Neuron (in vitro differentiated cells): ENCODE results near the gene TTC28.

ENCODE experiments used
- H2AFZ ChIP-seq: one replicate; pipeline ENCODE4 v1.6.1; 2013; ENCODE audit warnings: low read depth, mild to moderate bottlenecking, inconsistent platforms, low read length, moderate library complexity
- H3K27me3 ChIP-seq: one replicate; pipeline ENCODE4 v1.6.1; 2013; ENCODE audit warnings: low read length; ENCODE audit not compliant: insufficient read depth
- H3K36me3 ChIP-seq: one replicate; pipeline ENCODE4 v1.6.1; 2013; ENCODE audit warnings: low read length; ENCODE audit not compliant: insufficient read depth
- H3K4me1 ChIP-seq: one replicate; pipeline ENCODE4 v1.6.1; 2013; ENCODE audit warnings: low read length; ENCODE audit not compliant: insufficient read depth
- H3K4me3 ChIP-seq: 2 replicates; pipeline ENCODE4 v1.5.1; 2013; ENCODE audit warnings: mild to moderate bottlenecking, low read length, moderate library complexity
- H3K9me3 ChIP-seq: one replicate; pipeline ENCODE4 v1.6.1; 2013; ENCODE audit warnings: low read length

The TTC28 gene

GRCh38 chr22:27990451-27990840, 689.2 kb downstream of the TTC28 start:
- Histone ChIP-seq H3K4me3 (no peak overlapping the region), H3K4me1 (no peaks in the 10 kb centered on the region), H3K9me3 (no peaks in the 10 kb centered on the region), H3K36me3 (peaks cover 70% of the 10 kb centered on the region), H3K27me3 (no peaks in the 10 kb centered on the region), H2AFZ (no peak overlapping the region)

GRCh38 chr22:27989758-27990450, 689.7 kb downstream of the TTC28 start:
- no peaks in the 10 kb centered on the region for H3K4me1 ChIP-seq
- peaks cover 70% of the 10 kb centered on the region for H3K36me3 ChIP-seq
- no peaks in the 10 kb centered on the region for H3K9me3 ChIP-seq
- no peaks in the 10 kb centered on the region for H3K27me3 ChIP-seq
- H2AFZ ChIP-seq, result no peak overlapping the region
- H3K4me3 ChIP-seq, result no peak overlapping the region

DNA sequence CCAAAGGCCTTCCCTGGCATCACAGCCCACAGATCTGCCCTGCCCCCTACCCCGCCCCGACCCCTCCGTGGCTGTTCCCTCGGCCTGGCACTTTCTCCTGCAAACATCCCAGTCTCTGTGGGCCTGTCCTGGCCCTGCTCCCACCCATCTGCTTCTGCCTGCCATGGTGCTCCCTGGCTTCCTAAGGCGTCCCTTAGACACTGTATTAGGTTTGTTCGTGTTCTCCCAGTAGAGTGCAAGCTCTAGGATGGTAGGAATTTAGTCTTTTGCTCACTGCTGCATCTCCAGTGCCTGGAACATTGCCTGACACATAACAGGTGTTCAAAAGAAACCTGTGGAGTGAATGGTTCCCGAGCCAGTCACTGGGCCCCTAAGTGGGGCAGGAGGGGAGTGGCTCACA, 690.9 kb downstream of the TTC28 start:
- no peaks in the 10 kb centered on the region for H3K9me3 ChIP-seq

GRCh38 chr22:27987557-27987956, 692.1 kb downstream of the TTC28 start:
- Histone ChIP-seq H3K9me3 (no peaks in the 10 kb centered on the region), H2AFZ (no peak overlapping the region), H3K36me3 (peaks cover 81% of the 10 kb centered on the region), H3K4me3 (no peak overlapping the region), H3K4me1 (no peaks in the 10 kb centered on the region), H3K27me3 (no peaks in the 10 kb centered on the region)

More for the DNA sequence above, 690.9 kb downstream of the TTC28 start:
- Histone ChIP-seq H2AFZ (no peak overlapping the region), H3K27me3 (no peaks in the 10 kb centered on the region), H3K36me3 (peaks cover 79% of the 10 kb centered on the region), H3K4me1 (no peaks in the 10 kb centered on the region), H3K4me3 (no peak overlapping the region)

GRCh38 chr22:27986937-27987336, 692.7 kb downstream of the TTC28 start:
- no peaks in the 10 kb centered on the region for H3K9me3 ChIP-seq
- H3K4me3 ChIP-seq, result no peak overlapping the region
- peaks cover 82% of the 10 kb centered on the region for H3K36me3 ChIP-seq
- H3K4me1 ChIP-seq, result no peaks in the 10 kb centered on the region
- no peak overlapping the region for H2AFZ ChIP-seq
- H3K27me3 ChIP-seq, result no peaks in the 10 kb centered on the region

DNA sequence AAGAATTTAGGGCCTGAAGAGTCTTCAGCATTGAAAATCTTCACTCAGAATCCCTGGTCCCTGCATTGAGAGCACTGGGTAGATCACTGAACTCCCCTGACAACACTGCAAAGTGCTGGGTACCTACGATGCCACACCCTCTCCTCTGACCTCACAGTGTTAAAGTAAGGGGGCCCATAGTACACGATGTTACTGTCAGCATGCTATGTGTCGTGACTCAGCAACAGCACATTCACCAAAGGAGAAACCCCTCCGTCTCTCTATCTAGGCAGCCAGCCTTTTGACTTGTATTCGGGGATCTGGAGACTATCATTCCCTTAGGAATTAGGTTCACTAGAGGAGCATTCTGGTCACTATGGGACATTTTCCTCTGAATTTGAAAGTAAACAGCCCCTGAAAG, 693.2 kb downstream of the TTC28 start:
- no peaks in the 10 kb centered on the region for H3K9me3 ChIP-seq
- no peaks in the 10 kb centered on the region for H3K4me1 ChIP-seq
- H3K36me3 ChIP-seq, result peaks cover 81% of the 10 kb centered on the region
- H2AFZ ChIP-seq, result no peak overlapping the region
- no peak overlapping the region for H3K4me3 ChIP-seq
- H3K27me3 ChIP-seq, result no peaks in the 10 kb centered on the region

DNA sequence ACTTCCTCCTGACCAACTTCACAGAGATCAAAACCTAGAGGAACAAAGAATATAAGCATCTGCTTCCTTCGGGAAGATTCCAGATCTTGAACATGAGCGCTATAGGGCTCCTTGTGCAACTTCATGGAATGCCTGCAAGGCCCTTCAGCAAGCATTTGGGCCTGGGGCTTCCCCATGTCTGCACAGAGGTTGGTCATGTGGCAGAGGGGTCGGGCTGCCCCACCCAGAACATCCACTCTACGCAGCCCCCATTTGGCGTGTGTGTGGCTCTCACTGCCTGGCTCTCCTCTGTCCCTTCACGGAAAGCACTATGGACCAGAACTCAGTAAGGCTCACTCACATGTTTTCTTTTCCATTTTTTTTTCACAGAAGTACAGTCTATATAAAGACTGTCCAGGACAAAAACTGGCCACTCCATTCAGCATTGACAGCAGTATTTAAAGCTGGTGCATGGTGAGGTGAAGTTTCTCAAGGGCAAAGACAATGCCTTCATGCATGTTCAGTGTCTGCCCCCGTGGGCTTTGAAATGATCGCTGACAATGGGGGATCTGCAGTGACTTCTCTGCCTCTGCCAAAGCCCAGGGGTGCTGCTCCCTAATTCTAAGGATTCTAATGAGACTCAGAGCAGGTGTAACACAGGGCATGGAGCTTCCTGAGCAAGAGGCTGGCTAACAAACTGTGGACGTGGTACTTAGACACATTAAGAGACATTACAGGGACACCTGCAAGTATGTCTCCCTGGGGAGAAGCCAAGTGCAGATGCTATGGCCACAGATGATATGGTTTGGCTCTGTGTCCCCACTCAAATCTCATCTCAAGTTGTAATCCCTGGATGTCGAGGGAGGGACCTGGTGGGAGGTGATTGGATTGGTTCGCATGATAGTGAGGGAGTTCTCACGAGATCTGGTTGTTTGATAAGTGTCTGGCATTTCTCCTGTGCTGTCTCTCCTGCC, 694.0 kb downstream of the TTC28 start:
- no peaks in the 10 kb centered on the region for H3K9me3 ChIP-seq
- H3K27me3 ChIP-seq, result no peaks in the 10 kb centered on the region
- no peak overlapping the region for H3K4me3 ChIP-seq
- no peaks in the 10 kb centered on the region for H3K4me1 ChIP-seq
- peaks cover 72% of the 10 kb centered on the region for H3K36me3 ChIP-seq
- H2AFZ ChIP-seq, result no peak overlapping the region

GRCh38 chr22:27984723-27985122, 694.9 kb downstream of the TTC28 start:
- peaks cover 68% of the 10 kb centered on the region for H3K36me3 ChIP-seq

DNA sequence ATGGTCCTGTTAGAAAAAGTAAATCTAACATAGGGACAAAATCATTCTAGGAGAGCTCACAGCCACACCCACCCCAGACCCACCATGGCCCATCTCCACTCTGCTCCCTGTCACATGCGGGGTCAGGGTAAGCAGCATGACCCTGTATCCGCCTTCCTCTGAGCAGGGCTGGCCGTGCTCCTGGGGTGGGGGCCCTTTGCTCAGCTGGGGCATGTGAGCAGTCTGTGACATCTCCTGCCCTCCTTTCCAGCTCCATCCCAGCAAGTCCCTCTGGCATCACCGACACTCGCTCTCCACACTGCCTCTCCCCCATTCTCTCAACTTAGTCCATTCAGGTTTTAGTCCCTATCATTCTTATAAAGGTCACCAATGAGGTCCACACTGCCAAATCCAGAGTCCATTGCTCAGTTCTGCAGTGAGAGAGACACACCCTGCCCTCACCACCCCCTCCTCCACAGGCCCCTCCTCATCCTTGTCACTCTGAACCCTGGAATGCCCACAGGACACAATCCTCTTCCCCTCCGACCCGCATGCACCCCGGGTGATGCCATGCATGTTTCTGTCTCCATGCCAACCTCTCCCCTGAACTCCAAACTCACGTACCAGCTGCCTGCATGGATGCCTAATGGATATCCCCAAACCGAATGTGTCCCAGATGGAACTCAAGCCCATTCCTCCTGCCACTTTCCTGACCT, 695.5 kb downstream of the TTC28 start:
- no peaks in the 10 kb centered on the region for H3K4me1 ChIP-seq
- no peak overlapping the region for H2AFZ ChIP-seq
- no peaks in the 10 kb centered on the region for H3K9me3 ChIP-seq
- H3K27me3 ChIP-seq, result no peaks in the 10 kb centered on the region
- peaks cover 67% of the 10 kb centered on the region for H3K36me3 ChIP-seq
- no peak overlapping the region for H3K4me3 ChIP-seq

More at GRCh38 chr22:27984723-27985122, 694.9 kb downstream of the TTC28 start:
- Histone ChIP-seq H3K27me3 (no peaks in the 10 kb centered on the region), H3K4me3 (no peak overlapping the region), H3K4me1 (no peaks in the 10 kb centered on the region), H3K9me3 (no peaks in the 10 kb centered on the region), H2AFZ (no peak overlapping the region)

- no peaks in the 10 kb centered on the region for H3K9me3 ChIP-seq
- H2AFZ ChIP-seq, result no peak overlapping the region
- H3K27me3 ChIP-seq, result no peaks in the 10 kb centered on the region
- H3K4me3 ChIP-seq, result no peak overlapping the region
- peaks cover 66% of the 10 kb centered on the region for H3K36me3 ChIP-seq
- no peaks in the 10 kb centered on the region for H3K4me1 ChIP-seq
Observed at GRCh38 chr22:27983361-27983791, 696.3 kb downstream of the TTC28 start.

- Histone ChIP-seq H3K27me3 (no peaks in the 10 kb centered on the region), H3K9me3 (no peaks in the 10 kb centered on the region), H3K36me3 (peaks cover 68% of the 10 kb centered on the region), H3K4me1 (no peaks in the 10 kb centered on the region), H3K4me3 (no peak overlapping the region), H2AFZ (no peak overlapping the region)
Observed at GRCh38 chr22:27982630-27983180, 696.9 kb downstream of the TTC28 start.

DNA sequence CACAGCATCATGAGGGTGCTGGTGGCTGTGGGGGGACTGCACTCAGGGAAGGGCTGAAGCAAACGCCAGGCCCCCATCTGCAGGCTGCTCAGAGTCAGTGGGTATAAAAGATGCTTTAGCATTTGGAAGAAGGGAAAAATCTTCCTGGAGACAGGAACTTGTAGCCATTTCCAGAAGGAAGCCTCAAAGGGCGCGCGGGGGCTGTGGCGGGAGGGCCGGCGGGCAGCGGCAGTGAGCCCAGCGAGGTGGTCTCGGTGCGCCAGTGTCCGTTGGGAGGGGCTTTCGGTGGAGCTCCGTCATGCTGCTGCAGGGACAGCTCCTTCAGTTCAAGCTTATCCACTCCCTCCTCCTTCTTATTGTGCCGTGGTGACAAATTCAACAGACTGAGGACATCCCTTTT, 697.5 kb downstream of the TTC28 start:
- Histone ChIP-seq H3K9me3 (no peaks in the 10 kb centered on the region), H3K27me3 (no peaks in the 10 kb centered on the region), H3K4me3 (no peak overlapping the region), H3K36me3 (peaks cover 70% of the 10 kb centered on the region), H2AFZ (no peak overlapping the region), H3K4me1 (no peaks in the 10 kb centered on the region)
